GM10847 (cell line): ENCODE results near the gene APP.

Experiments used
- POLR2A ChIP-seq: IDR thresholded peaks from 2 replicates; pipeline ENCODE4 v1.6.1; 2011; ENCODE audit not compliant: insufficient read length; ENCODE audit errors: extremely low read depth

APP gene

GRCh38 chr21:26142363-26142762, 28.2 kb downstream of the APP start:
- TF ChIP-seq POLR2A = no peak

DNA sequence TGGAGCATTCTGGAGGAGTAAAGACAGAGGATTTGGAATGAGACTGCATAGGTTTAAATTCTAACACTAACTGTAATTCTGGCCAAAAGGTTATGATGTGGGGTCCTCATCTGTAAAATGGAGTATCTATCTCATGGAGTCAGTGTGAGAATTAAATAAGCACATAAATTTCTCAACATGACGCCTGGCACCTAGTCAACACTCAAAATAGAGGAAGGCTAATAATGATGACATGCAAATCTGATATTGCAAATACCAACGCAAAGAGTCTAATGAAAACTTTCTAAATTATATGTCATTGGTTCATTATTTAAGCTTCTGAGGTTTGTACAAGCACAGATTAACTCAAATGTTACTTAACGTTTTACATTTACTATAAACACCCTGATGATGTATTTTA, 29.6 kb downstream of the APP start:
- no peak for TF ChIP-seq POLR2A

GRCh38 chr21:26140164-26140579, 30.4 kb downstream of the APP start:
- no peak for TF ChIP-seq POLR2A

DNA sequence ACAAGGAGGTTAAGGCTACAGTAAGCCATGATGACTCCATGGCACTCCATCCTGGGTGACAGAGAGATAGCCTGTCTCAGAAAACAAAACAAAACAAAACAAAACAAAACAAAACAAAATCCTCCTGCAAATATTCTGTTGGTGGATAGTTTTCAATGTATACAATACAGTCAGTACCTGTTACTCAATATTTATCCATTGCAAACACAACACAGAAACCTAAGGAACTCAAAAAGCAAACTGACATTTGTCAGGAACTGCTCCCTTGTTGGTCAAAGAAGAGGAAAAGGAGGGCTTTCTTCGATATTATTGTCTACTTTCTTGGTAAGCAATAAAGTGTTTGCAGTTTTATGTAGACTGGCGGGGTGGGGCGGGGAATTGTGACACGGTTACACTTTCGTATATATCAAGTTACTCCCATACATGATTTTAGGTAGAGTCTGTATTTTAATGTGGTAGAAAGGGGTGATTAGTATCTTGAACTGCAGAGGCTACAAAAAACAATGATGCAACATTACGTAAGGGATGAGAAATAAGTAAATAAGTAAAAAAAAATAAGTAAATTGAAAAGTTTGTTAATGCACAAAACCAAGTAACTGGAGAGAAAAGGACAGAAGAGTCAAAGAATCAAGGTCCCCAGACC, 31.8 kb downstream of the APP start:
- TF ChIP-seq POLR2A = no peak

GRCh38 chr21:26137379-26138060, 33.0 kb downstream of the APP start:
- no peak for TF ChIP-seq POLR2A

GRCh38 chr21:26136671-26137070, 33.9 kb downstream of the APP start:
- no peak for TF ChIP-seq POLR2A

DNA sequence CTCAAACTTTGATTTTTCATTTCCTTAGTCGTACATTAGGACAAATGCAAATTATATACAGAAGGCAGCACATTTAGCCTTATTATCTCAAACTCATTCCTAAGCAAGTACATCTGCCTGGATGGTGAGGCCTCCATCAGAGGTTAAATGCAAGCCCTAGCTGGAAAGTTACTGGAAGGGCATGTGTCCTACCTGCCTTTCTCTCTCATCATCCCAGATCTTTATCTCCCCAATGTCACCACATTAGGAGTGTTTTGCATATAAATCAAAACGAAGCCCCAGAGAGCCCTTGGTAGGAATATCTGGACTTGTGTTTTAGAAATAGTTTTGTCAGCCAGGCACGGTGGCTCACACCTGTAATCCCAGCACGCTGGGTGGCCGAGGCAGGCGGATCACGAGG, 35.0 kb downstream of the APP start:
- no peak for TF ChIP-seq POLR2A

GRCh38 chr21:26131554-26131953, 39.0 kb downstream of the APP start:
- TF ChIP-seq POLR2A = no peak

DNA sequence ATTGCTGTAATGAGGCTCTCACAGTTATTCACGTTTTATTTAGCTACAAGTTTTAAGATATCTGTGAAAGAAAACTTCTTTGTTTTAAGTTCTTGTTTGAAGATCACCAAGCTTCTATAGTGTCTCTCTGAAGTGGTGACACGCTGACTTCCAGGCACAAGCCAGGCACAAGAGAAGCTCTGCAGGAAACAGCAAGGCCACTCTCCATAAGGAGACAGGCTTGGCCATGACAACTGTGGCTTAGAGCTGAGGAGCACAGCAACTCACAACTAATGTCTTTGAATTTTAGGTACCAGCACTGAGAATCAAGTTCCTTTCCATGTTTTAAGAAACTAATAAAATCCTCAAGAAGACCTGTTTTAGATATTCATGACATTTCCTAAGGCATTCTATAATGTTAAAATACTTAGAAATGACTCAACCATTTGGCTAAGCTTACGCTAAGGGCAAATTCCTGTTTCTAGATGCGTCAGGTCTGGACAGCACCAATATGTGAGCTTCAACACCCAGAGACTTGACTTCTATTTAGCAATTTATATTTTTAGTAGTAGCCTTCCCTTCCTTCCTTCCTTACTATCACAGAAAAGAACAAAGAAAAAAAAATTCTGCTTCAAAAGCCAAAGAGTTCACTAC, 40.2 kb downstream of the APP start:
- TF ChIP-seq POLR2A = no peak

- no peak for TF ChIP-seq POLR2A
Observed at GRCh38 chr21:26127918-26128317, 42.7 kb downstream of the APP start.

DNA sequence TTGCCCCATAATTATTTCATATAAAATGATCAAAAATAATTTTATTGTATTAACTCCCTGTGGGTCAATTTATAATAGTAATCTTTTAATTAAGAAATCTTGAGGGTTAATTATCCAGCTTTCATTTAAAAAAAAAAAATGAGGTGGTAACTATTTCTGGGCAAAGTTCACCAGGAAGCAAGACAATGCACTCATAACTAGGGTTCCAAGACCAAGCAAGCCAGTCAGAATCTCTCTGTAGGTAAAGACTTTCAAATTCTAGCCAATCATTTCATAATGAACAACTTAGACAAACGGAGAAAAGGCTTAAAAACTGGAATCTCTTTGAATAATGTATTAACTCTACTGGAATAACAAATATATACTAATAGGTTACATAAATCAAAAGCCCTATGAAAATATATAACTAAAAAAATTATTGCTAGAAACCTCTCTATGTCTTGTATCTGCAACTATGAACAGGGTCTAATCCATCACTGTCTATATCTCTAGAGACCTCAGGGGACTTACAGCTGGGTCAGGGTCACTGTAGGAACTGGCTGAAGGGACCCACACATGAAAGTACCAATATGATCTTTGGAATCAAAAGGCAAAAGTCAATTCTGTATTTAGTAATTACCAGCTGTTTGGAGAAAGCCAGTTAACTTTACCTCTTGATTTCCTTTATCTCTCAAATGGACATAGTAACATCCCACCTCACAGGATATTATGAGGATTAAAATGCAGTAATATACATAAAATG, 43.3 kb downstream of the APP start:
- no peak for TF ChIP-seq POLR2A

GRCh38 chr21:26126168-26126553, 44.4 kb downstream of the APP start:
- TF ChIP-seq POLR2A = no peak

GRCh38 chr21:26125433-26126167, 45.0 kb downstream of the APP start:
- TF ChIP-seq POLR2A = no peak

- TF ChIP-seq POLR2A = no peak
Observed at GRCh38 chr21:26124896-26125295, 45.7 kb downstream of the APP start.

DNA sequence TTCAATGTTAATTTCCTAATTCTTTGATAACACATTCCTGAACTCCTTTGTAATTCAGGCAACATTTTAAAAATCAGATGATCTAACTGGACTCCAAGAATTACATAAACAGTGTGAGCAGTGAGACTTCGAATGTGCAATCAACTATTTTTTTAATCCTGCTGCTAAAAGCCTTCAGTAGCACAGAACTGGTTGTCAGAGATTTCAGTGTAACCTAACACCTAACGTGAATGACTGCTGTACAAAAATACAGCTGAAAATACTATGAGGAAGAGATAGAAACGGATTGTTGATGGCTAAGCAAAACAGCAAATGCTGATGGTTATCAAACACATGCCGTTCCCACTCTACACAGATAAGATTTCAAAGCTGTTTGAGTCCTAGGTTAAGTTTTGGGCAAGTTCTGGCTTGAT, 46.1 kb downstream of the APP start:
- no peak for TF ChIP-seq POLR2A
